Epithelial cell of esophagus (primary cell): Measurements from ENCODE around the gene ZFC3H1.

Source experiments
- DNase-seq: peaks from one replicate; pipeline ENCODE4 v3.0.0; 2010; ENCODE audit warnings: low read depth
- H3K4me3 ChIP-seq: 2 replicates; pipeline ENCODE4 v1.5.1; 2011; ENCODE audit warnings: mild to moderate bottlenecking, low read length, control low read depth
- TF ChIP-seq, protein P1 (sequence below): IDR thresholded peaks from 2 replicates; pipeline ENCODE4 v1.5.1; 2011; ENCODE audit warnings: low read depth, mild to moderate bottlenecking, low read length, control low read depth, inconsistent platforms; ENCODE audit not compliant: insufficient read depth; ENCODE audit errors: missing control alignments

Gene ZFC3H1

DNA sequence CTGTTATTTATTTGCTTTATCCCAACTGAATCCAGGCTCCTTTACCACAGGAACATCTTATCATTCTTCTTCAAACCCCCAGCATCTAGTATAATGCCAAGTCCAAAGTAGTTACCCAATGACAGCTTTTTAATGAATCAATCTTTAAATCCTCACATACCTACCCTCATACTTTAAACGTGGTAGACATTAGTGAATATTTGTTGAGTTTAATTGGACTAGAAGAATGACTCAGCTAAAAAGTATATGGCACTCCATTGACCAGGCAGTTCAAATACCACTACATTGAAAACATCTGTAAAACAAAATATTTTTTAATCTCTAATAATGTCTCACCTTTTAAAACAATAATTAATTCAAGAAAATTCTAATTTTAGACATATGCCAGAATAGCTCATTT is 98.1 kb downstream of the ZFC3H1 start:
- no peak overlapping the region for H3K4me3 ChIP-seq
- TF ChIP-seq, protein P1, sequence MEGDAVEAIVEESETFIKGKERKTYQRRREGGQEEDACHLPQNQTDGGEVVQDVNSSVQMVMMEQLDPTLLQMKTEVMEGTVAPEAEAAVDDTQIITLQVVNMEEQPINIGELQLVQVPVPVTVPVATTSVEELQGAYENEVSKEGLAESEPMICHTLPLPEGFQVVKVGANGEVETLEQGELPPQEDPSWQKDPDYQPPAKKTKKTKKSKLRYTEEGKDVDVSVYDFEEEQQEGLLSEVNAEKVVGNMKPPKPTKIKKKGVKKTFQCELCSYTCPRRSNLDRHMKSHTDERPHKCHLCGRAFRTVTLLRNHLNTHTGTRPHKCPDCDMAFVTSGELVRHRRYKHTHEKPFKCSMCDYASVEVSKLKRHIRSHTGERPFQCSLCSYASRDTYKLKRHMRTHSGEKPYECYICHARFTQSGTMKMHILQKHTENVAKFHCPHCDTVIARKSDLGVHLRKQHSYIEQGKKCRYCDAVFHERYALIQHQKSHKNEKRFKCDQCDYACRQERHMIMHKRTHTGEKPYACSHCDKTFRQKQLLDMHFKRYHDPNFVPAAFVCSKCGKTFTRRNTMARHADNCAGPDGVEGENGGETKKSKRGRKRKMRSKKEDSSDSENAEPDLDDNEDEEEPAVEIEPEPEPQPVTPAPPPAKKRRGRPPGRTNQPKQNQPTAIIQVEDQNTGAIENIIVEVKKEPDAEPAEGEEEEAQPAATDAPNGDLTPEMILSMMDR: no peak
- DNase-seq: no peak

- TF ChIP-seq, protein P1: no peak
- H3K4me3 ChIP-seq: no peak overlapping the region
- no peak for DNase-seq
Measured at GRCh38 chr12:71562676-71563595, 100.7 kb downstream of the ZFC3H1 start.
